Left cardiac atrium (tissue), 4 donors: ENCODE results near the gene PCDHB9. TPM values are rescaled to one million over a fixed set of nuclear protein-coding genes. Genes with fewer than 3 reads are reported as not detected.
"Not testable (repeated sequence)": the region's sequence is repeated elsewhere in the genome, so short reads cannot be mapped to it uniquely, and the experiment has no call there.

Experiments
- ATAC-seq, 2 donors: fragments of 200-7000 bp; cut with Tn5 transposase; one replicate each; pipeline ENCODE4 v1.9.1; 2020; ENCODE audit warnings: mild to moderate bottlenecking in 2 of 2, moderate library complexity in 2 of 2
- DNase-seq: peaks from one replicate; pipeline ENCODE4 v3.0.0-alpha.2; 2020
- intact Hi-C, 2 donors: fragments of 100-400 bp; cut with DNase I; formaldehyde crosslinking; loops; one replicate each; pipeline versions ENCODE4 v1.14.1 to v1.15.1; 2022 to 2023
- long read RNA-seq: library from polyadenylated mRNA; unstranded; transcript quantifications from one replicate; pipeline ENCODE4 v2.0.0, GENCODE V29; 2021
- total RNA-seq, 2 donors: library from RNA; stranded (reverse); fragmentation: NEBNext Ultra II Directional; extraction: Animal tissue kit (Norgen Biotek cat#: 25700); gene quantifications; one replicate each; pipeline ENCODE4 v1.2.1, GENCODE V29; 2021
- donor health status: DM: no; HTN: yes; CAD: no.
- donor health status: DM: no; HTN: yes; CAD: no; lungs with severe emphysema.
- donor health status: DM: yes; HTN: yes; CAD: no.
- donor health status: Dilated cardiomyopathy.

PCDHB9 gene
- 1 to 10 TPM; 2.5 to 4.3 TPM for total RNA-seq
- long read RNA-seq = 0 reads

DNA sequence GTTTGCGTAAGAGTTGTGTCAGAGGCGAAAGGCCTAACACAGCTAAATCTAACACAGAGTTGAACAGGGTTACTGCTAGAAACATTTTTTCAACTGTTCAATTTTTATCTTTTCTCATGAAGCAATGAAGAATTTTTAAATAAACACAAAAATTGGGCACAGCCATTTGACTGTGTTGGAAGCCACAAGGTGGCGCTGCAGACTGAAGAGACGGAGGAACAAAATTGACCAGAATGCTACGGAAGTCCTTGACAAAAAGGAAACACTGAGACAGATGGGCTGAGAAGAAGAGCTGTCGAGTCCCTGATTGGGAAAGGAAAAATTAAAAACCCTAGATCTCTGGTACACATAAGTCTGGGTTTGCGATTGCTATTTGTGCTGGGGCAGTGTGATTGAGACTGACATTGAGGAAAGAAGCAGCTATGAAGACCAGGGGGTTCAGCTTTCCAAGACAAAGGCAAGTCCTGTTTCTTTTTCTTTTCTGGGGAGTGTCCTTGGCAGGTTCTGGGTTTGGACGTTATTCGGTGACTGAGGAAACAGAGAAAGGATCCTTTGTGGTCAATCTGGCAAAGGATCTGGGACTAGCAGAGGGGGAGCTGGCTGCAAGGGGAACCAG, at the start of gene PCDHB9:
PCDHB9 (plus strand) TSS at position 265 of the 616 bp plus-strand sequence; CDS start at position 423, 158 bp downstream.
- intact Hi-C loops = no loop called here

DNA sequence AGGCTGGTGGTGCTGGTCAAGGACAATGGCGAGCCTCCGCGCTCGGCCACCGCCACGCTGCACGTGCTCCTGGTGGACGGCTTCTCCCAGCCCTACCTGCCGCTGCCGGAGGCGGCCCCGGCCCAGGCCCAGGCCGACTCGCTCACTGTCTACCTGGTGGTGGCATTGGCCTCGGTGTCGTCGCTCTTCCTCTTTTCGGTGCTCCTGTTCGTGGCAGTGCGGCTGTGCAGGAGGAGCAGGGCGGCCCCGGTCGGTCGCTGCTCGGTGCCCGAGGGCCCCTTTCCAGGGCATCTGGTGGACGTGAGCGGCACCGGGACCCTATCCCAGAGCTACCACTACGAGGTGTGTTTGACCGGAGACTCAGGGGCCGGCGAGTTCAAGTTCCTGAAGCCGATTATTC, 49.6 kb upstream of the PCDHB9 start:
- intact Hi-C loops, ATAC-seq, DNase-seq: not testable (repeated sequence)

More for the DNA sequence above, at the start of gene PCDHB9:
- DNase-seq (no peak), ATAC-seq (no peak)

DNA sequence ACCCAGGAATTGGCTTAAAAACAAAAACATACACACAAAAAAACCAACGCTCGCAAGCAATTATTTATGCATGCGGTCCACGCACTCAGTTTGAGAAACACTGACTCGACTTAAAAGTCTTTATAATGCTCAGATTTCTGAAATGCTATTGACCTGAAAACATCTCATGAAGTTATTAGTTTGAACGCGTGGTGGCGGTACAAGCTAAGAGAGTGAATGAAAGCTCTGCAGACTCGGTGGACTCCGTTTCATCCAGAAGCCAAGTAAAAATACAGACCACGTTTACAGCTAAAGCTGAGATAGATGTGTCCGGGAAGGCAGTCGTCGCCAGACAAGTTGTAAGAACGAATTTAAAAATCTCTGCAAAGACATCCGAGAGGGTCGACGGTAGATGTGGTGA, 37.1 kb upstream of the PCDHB9 start, which contains the start of gene PCDHB6:
PCDHB6 (plus strand) TSS at position 246 of the 400 bp plus-strand sequence. CDS start 201 bp downstream, outside the sequence.
- ATAC-seq (no peak), DNase-seq (no peak)
- intact Hi-C loops = no loop called here

DNA sequence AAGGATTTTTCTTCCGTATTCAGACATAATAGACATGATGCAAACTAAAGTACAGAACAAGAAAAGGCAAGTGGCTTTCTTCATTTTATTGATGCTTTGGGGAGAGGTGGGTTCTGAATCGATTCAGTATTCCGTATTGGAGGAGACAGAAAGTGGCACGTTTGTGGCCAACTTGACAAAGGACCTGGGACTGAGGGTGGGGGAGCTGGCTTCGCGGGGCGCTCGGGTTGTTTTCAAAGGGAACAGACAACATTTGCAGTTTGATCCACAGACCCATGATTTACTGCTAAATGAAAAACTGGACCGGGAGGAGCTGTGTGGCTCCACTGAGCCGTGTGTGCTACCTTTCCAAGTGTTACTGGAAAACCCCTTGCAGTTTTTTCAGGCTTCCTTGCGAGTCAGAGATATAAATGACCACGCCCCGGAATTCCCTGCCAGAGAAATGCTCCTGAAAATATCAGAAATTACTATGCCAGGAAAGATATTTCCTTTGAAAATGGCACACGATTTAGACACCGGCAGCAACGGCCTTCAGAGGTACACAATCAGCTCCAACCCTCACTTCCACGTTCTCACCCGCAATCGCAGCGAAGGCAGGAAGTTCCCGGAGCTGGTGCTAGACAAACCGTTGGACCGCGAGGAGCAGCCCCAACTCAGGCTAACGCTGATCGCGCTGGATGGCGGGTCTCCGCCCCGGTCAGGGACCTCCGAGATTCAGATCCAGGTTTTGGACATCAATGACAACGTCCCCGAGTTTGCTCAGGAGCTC, 36.6 kb upstream of the PCDHB9 start:
- intact Hi-C loops = no loop called here
- DNase-seq (no peak), ATAC-seq (no peak)

DNA sequence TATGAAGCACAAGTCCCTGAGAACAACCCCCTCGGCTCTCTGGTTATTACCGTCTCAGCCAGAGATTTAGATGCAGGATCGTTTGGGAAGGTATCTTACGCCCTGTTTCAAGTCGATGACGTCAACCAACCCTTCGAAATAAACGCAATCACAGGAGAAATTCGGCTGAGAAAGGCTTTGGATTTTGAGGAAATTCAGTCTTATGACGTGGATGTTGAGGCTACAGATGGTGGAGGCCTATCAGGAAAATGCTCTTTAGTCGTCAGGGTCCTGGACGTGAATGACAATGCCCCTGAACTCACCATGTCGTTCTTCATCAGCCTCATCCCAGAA, 36.0 kb upstream of the PCDHB9 start:
- ATAC-seq (no peak), DNase-seq (no peak)
- intact Hi-C loops = no loop called here

DNA sequence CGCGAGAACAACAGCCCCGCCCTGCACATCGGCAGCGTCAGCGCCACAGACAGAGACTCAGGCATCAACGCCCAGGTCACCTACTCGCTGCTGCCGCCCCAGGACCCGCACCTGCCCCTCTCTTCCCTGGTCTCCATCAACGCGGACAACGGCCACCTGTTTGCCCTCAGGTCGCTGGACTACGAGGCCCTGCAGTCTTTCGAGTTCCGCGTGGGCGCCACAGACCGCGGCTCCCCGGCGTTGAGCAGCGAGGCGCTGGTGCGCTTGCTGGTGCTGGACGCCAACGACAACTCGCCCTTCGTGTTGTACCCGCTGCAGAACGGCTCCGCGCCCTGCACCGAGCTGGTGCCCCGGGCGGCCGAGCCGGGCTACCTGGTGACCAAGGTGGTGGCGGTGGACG, 35.3 kb upstream of the PCDHB9 start:
- intact Hi-C loops, DNase-seq, ATAC-seq: not testable (repeated sequence)

DNA sequence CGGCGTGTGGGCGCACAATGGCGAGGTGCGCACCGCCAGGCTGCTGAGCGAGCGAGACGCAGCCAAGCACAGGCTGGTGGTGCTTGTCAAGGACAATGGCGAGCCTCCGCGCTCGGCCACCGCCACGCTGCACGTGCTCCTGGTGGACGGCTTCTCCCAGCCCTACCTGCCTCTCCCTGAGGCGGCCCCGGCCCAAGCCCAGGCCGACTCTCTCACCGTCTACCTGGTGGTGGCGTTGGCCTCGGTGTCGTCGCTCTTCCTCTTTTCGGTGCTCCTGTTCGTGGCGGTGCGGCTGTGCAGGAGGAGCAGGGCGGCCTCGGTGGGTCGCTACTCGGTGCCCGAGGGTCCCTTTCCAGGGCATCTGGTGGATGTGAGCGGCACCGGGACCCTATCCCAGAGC, 34.9 kb upstream of the PCDHB9 start:
- DNase-seq, ATAC-seq, intact Hi-C loops: not testable (repeated sequence)

DNA sequence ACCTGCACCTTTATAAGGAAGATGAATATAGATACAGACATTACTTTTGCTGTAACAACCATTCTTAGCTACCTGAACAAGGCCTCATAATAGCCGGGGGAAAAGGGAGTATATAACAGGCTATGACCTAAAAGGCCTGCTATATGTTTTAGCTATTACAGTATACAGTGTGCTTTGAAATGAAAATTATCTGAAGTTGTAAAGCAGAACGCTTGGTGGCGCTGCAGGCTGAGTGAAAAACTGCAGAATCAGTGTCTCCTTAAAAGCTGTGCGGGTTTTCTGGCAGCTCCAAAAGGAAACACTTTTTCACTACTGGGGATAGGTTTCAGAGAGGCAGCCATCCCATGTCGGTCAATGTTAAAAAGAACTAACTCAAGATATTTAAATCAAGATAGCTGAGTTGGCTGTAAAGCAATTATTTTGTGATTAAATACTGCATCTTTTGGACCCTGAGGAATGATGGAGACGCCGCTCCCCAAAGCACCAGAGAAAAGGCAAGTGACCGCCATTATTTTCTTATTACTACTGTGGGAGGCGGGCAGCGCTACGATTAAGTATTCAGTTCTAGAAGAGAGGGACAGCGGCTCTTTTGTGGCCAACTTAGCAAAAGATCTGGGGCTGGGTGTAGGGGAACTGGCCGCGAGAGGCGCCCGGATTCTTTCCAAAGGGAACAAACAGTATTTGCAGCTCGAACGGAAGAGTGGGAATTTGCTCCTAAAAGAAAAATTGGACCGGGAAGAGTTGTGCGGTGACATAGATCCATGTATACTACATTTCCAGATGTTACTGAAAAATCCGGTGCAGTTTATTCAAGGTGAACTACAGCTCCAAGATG, 31.2 kb upstream of the PCDHB9 start:
- ATAC-seq = no peak
- DNase-seq = no peak
- intact Hi-C loops = no loop called here

DNA sequence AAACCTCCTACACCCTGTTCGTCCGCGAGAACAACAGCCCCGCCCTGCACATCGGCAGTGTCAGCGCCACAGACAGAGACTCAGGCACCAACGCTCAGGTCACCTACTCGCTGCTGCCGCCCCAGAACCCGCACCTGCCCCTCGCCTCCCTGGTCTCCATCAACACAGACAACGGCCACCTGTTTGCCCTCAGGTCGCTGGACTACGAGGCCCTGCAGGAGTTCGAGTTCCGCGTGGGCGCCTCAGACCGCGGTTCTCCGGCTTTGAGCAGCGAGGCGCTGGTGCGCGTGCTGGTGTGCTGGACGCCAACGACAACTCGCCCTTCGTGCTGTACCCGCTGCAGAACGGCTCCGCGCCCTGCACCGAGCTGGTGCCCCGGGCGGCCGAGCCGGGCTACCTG, 29.6 kb upstream of the PCDHB9 start:
- DNase-seq, ATAC-seq, intact Hi-C loops: not testable (repeated sequence)

DNA sequence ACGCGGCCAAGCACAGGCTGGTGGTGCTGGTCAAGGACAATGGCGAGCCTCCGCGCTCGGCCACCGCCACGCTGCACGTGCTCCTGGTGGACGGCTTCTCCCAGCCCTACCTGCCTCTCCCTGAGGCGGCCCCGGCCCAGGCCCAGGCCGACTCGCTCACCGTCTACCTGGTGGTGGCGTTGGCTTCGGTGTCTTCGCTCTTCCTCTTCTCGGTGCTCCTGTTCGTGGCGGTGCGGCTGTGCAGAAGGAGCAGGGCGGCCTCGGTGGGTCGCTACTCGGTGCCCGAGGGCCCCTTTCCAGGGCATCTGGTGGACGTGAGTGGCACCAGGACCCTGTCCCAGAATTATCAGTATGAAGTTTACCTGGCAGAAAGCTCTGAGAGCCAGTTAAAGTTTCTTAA, 29.1 kb upstream of the PCDHB9 start:
- DNase-seq, intact Hi-C loops: not testable (repeated sequence)

DNA sequence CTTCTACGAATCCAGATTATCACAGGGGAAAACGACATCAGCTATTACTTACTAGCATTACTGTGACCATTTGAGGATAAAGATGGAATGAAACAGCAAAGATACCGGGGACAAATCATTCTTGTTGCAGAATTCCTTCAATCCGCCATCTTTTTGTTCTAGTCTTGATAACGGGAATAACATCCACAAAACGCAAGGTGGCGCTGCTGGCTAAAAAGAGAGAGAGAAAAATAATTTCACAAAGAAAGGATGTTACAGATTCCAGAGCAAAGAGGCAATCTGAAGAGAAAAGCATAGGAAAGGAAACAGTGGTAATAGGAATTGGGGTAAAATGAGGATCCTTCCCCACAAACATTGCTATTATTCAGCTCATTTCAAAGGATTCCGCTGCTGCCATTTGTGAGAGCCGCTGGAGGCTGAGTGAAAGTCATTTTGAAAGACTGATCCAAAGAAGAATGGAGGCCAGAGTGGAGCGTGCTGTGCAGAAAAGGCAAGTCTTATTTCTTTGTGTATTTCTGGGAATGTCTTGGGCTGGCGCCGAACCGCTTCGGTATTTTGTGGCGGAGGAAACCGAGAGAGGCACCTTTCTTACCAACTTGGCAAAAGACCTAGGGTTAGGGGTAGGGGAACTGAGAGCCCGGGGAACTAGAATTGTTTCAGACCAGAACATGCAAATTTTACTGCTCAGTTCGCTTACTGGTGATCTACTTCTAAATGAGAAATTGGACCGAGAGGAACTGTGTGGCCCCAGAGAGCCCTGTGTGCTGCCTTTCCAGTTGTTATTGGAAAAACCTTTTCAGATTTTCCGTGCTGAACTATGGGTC, 14.4 kb upstream of the PCDHB9 start, which contains the start of gene PCDHB7:
PCDHB7 (plus strand) TSS at position 264 of the 824 bp plus-strand sequence; CDS start at position 456, 192 bp downstream.
- intact Hi-C loops = no loop called here
- DNase-seq (no peak), ATAC-seq (no peak)

More for the DNA sequence above, 29.1 kb upstream of the PCDHB9 start:
- not testable (repeated sequence) for ATAC-seq

DNA sequence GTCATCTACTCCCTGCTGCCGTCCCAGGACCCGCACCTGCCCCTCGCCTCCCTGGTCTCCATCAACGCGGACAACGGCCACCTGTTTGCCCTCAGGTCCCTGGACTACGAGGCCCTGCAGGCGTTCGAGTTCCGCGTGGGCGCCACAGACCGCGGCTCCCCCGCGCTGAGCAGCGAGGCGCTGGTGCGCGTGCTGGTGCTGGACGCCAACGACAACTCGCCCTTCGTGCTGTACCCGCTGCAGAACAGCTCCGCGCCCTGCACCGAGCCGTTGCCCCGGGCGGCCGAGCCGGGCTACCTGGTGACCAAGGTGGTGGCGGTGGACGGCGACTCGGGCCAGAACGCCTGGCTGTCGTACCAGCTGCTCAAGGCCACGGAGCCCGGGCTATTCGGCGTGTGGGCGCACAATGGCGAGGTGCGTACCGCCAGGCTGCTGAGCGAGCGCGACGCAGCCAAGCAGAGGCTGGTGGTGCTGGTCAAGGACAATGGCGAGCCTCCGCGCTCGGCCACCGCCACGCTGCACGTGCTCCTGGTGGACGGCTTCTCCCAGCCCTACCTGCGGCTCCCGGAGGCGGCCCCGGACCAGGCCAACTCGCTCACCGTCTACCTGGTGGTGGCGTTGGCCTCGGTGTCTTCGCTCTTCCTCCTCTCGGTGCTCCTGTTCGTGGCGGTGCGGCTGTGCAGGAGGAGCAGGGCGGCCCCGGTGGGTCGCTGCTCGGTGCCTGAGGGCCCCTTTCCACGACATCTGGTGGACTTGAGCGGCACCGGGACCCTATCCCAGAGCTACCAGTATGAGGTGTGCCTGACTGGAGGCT, 12.5 kb upstream of the PCDHB9 start:
- intact Hi-C loops, DNase-seq, ATAC-seq: not testable (repeated sequence)

DNA sequence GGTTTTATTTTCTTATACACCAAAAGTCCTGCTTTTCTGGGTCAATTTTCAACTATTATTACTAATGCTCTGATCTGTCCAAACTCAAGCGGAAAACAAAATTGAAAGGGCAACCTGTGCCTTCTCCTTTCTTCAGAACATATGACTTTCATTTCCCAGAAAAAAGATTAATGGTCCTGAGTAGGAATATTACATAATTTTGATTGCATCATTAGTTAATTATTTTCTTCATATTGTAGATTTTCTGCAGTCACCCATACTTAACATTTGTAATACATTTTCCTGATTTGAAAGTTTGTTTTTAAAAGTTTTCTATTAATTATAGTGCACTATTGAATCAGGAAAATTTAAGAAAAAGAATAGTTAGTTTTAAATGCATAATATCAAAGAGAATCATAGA, 11.0 kb upstream of the PCDHB9 start:
- ATAC-seq (no peak), DNase-seq (no peak)
- intact Hi-C loops = no loop called here

DNA sequence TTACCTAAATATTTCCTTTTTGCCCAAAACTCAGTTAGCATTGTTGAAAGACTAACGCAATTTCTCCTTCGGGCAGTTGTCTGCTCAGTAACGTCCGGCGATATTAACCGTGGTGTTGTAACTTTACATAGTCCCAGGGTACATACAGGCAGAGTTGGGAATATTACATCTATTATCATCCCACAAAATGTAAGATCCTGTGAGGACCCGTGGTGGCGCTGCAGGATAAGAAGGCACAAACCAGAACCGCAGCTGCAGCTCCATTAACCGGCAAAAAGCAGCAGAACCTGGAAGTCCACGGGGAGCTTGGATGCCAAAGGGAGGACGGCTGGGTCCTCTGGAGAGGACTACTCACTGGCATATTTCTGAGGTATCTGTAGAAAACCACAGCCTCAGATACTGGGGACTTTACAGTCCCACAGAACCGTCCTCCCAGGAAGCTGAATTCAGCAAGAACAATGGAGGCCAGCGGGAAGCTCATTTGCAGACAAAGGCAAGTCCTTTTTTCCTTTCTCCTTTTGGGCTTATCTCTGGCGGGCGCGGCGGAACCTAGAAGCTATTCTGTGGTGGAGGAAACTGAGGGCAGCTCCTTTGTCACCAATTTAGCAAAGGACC, 9.3 kb upstream of the PCDHB9 start, which contains the start of gene PCDHB8:
PCDHB8 (plus strand) TSS at position 214 of the 615 bp plus-strand sequence; CDS start at position 459, 245 bp downstream.
- ATAC-seq = peak; percentile 65 to 68
- intact Hi-C loops, DNase-seq: not testable (repeated sequence)

DNA sequence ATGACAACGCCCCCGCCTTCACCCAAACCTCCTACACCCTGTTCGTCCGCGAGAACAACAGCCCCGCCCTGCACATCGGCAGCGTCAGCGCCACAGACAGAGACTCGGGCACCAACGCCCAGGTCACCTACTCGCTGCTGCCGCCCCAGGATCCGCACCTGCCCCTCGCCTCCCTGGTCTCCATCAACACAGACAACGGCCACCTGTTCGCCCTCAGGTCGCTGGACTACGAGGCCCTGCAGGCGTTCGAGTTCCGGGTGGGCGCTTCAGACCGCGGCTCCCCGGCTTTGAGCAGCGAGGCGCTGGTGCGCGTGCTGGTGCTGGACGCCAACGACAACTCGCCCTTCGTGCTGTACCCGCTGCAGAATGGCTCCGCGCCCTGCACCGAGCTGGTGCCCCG, 7.6 kb upstream of the PCDHB9 start:
- ATAC-seq, DNase-seq, intact Hi-C loops: not testable (repeated sequence)

DNA sequence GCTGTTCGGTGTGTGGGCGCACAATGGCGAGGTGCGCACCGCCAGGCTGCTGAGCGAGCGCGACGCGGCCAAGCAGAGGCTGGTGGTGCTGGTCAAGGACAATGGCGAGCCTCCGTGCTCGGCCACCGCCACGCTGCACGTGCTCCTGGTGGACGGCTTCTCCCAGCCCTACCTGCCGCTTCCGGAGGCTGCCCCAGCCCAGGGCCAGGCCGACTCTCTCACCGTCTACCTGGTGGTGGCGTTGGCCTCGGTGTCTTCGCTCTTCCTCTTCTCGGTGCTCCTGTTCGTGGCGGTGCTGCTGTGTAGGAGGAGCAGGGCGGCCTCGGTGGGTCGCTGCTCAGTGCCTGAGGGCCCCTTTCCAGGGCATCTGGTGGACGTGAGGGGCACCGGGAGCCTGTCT, 7.1 kb upstream of the PCDHB9 start:
- intact Hi-C loops, ATAC-seq, DNase-seq: not testable (repeated sequence)

DNA sequence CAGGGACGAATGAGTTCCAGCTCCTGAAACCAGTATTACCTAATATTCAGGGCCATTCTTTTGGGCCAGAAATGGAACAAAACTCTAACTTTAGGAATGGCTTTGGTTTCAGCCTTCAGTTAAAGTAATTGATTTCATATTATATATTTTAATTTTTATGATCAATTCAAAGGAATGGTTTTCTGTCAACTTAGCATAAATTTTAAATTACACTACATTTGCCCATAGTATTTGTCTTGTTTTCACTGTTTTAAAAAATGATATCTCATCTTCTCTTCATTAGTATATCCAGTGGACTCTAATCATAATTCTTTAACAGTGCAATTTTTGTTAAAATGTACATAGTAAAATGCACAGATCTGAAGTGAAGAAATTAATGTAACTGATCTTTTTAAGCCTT, 6.6 kb upstream of the PCDHB9 start:
- DNase-seq (no peak), ATAC-seq (no peak)
- intact Hi-C loops = no loop called here
